Stimulated activated CD8-positive, alpha-beta memory T cell treated with anti-CD3 and anti-CD28 coated beads, Interleukin-12 subunit alpha, Interleukin-12 subunit beta, amount 100 ng/mL, for 4 hours (primary cell): ENCODE measurements around the gene CEMP1.
A peak's percentile ranks its signal among the peaks of the same experiment; 100 is the strongest.
"Not testable (repeated sequence)": the region's sequence is repeated elsewhere in the genome, so short reads cannot be mapped to it uniquely, and the experiment has no call there.

Source experiments
- DNase-seq: peaks from one replicate; pipeline ENCODE4 v3.0.0-alpha.2; 2020; ENCODE audit warnings: low read depth

Gene CEMP1

GRCh38 chr16:2531371-2531695 lies at the start of gene CEMP1:
TSS of gene CEMP1 (minus strand) at chr16:2531408. CDS start at chr16:2531073, 335 bp downstream.
- no peak for DNase-seq

GRCh38 chr16:2580818-2581217 lies 49.6 kb upstream of the CEMP1 start:
- not testable (repeated sequence) for DNase-seq

GRCh38 chr16:2580143-2580542 lies 48.9 kb upstream of the CEMP1 start:
- DNase-seq: not testable (repeated sequence)

GRCh38 chr16:2578905-2579304 lies 47.7 kb upstream of the CEMP1 start:
- DNase-seq: not testable (repeated sequence)

- not testable (repeated sequence) for DNase-seq
Measured at GRCh38 chr16:2577044-2577443, 45.8 kb upstream of the CEMP1 start.

DNA sequence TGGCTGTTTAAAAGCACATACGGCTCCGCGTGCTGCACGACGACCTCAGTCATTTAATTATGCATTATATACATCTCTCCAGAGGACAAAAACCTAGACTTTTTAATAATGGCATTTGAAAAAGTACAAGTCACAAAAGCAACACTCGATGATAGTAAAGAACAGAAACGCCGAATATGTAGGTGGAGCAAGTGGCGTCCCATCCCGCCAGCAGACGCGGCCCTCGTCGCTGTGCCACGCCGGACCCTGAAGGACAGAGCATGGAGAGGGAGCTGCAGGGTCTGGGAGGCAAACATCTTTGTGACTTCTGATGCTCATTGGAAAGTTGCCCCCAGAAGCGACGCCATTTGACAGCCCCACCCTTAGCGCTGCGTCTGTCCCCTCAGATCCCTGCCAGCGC lies 44.6 kb upstream of the CEMP1 start:
- DNase-seq: not testable (repeated sequence)

DNA sequence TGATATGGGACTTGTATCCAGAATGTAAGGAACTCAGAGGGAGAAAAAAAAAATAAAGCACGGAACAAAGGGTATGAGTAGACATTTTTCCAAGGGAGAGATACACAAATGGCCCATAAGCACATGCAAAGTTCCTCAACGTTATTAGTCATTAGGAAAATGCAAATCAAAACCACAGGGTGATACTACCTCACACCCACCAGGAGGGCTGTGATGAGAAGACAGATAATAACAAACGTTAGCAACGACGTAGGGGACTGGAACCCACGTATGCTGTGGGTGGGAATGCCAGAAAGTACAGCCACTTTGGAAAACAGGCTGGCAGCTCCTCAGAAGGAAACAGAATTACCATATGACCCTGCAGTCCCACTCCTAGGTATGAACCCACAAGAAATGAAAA lies 41.5 kb upstream of the CEMP1 start:
- not testable (repeated sequence) for DNase-seq

DNA sequence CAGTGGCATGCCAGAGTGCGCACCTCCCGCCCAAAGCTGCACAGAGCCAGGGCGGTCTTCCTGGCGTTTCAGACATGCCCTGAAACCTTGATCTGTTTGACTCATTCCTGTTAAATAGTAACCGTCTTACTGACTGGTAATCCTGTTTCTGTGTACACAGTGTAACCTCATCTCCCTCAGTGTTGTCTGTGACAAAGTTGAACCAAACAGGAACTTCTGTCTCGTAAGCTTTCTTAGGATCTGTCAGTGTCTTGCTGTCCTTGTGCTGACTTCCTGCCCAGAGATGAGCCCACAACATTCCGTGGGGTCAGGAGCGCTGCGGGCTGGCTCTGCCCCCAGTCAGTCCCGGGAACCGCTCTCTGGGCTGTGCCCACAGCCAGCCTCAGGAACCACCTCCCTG lies 37.4 kb upstream of the CEMP1 start:
- not testable (repeated sequence) for DNase-seq

GRCh38 chr16:2567506-2567905 lies 36.3 kb upstream of the CEMP1 start:
- not testable (repeated sequence) for DNase-seq

GRCh38 chr16:2560798-2561133 lies 29.6 kb upstream of the CEMP1 start:
- DNase-seq: peak; percentile 24

GRCh38 chr16:2560131-2560797 lies 29.1 kb upstream of the CEMP1 start:
- DNase-seq: not testable (repeated sequence)

DNA sequence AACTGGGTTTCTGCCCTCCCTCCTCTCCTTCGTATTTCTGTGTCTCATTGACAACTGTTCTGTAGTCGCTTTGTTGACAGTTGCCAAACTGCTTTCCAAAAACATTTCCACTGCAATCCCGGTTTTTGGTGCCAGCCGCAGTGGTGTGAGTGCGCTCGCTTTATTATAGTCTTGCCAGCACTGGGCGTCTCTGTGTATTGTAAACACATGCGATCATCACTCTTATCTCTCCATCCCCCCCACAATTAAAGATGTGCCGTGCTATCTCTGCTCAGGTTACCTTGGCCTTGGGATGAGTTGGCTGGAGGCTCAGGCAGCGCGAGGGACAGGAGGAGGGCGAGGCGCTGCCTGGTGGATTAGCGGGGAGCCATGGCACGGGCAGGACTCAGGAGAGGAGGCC lies 25.9 kb upstream of the CEMP1 start:
- DNase-seq: not testable (repeated sequence)

- DNase-seq: not testable (repeated sequence)
Measured at GRCh38 chr16:2554709-2555425, 23.7 kb upstream of the CEMP1 start.

DNA sequence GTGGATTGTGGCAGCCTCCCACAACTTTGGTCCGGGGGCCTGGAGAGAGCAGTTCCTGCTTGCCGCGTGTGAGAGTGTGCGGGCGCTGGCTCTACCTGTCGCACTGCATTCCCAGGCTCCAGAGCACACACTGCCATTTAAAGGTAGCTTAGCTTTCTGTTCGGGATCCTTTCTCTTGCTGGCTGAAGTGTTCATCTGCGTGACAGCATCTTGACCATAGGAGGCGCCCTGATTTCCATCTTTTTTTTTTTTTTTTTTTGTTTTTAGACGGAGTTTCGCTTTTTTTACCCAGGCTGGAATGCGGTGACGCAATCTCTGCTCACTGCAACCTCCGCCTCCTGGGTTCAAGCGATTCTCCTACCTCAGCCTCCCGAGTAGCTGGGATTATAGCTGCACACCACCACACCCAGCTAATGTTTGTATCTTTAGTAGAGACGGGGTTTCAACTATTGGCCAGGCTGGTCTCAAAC lies 20.2 kb upstream of the CEMP1 start:
- not testable (repeated sequence) for DNase-seq

GRCh38 chr16:2550283-2550878 lies 19.2 kb upstream of the CEMP1 start:
- DNase-seq: not testable (repeated sequence)

GRCh38 chr16:2543771-2544170 lies 12.6 kb upstream of the CEMP1 start:
- DNase-seq: not testable (repeated sequence)

DNA sequence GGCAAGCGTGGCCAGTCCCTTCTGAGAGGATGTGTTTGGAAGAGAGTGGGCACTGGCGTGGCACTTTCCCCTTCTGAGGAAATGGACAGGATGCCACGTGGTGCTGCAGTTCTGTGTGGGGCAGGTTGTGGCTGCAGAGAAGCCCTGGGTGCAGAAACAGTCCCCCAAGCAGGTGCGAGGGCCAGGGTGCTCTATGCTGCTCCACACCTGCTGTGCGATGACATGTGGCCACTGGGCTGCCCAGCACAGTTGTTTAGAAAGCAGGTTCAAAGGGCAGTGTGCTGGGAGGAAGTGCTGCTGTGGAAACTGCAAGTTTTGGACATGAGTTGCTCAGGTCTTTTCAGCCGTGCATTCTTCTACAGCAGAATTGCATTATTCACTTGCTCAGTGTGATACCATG lies 10.2 kb upstream of the CEMP1 start:
- DNase-seq: not testable (repeated sequence)

GRCh38 chr16:2540912-2541311 lies 9.7 kb upstream of the CEMP1 start:
- not testable (repeated sequence) for DNase-seq

GRCh38 chr16:2539845-2540458 lies 8.7 kb upstream of the CEMP1 start:
- not testable (repeated sequence) for DNase-seq

- not testable (repeated sequence) for DNase-seq
Measured at GRCh38 chr16:2539192-2539844, 8.1 kb upstream of the CEMP1 start.

DNA sequence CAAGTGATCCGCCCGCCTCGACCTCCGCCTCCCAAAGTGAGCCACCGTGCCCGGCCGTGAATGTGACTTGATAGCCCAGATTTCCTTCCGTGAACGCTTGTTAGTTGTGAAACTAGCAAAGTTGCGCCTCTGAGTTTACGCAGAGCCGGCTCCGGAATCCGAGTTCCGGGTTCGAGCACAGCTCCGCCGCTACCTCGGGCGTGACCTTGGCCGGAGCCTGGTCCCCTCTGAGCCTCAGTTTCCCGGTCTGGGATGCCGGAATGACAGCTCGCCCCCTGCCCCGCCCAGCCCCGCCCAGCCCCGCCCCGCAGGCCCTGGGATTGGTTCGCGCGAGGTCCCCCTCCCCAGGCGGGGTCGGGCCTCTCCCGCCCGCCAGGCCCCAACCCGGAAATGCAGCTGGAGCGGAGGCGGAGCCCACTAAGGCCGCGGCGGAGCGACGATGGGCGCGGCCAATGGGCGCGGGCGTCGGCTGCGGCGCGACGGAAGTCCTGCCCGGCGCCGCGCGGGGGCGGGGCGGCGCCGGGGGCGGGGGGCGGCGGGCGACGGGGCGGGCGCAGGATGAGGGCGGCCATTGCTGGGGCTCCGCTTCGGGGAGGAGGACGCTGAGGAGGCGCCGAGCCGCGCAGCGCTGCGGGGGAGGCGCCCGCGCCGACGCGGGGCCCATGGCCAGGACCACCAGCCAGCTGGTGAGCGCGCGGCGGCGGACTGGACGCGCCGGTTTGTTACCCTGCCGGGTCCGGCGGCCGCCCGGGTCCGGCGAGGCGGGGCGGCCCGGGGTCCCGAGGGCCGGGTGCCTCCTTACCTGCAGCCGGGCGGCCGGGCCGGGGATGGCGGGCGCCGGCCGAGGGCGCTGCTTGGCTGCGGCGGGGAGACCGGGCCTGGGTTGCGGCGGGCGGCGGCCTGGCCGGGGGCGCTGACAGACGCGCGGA lies 6.5 kb upstream of the CEMP1 start, which contains the start of gene PDPK1:
Gene PDPK1, plus strand, starts transcription at position 571 of the 929 bp plus-strand sequence. Its CDS starts 92 bp downstream, at position 663.
- DNase-seq: peak; percentile 93
